PC-9 (cell line): ENCODE measurements around the gene JMJD1C.

Experiments
- EZH2 ChIP-seq: fragments of 200-600 bp; sonication (generic); IDR thresholded peaks from 2 replicates; pipeline ENCODE4 v1.8.0; 2017; ENCODE audit warnings: antibody characterized with exemption, low read depth
- TF ChIP-seq, protein P1 (sequence below): fragments of 200-600 bp; sonication (generic); conservative IDR thresholded peaks from 2 replicates; pipeline ENCODE4 v1.6.1; 2017; ENCODE audit warnings: mixed run types, antibody characterized with exemption, mild to moderate bottlenecking, moderate library complexity

DNA sequence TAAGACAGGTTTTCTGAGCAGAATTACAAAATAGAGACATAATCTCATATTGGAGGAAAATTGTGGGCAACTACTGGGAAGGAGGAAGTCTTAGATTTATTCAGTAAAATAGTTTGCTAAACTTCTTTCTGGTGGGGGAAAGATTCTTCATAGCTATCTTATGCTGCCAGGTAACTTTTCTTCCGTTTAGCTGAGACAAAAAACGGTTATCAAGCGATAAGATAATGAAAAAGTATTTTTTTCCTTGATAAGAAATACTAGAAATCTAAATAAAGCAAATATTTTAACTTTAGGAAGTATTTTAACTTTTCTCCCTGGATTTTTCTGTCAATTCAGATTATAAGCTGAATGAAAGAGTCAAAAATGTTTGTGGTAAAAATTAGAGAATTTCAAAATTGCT, 52.3 kb downstream of the JMJD1C start:
- TF ChIP-seq, protein P1, sequence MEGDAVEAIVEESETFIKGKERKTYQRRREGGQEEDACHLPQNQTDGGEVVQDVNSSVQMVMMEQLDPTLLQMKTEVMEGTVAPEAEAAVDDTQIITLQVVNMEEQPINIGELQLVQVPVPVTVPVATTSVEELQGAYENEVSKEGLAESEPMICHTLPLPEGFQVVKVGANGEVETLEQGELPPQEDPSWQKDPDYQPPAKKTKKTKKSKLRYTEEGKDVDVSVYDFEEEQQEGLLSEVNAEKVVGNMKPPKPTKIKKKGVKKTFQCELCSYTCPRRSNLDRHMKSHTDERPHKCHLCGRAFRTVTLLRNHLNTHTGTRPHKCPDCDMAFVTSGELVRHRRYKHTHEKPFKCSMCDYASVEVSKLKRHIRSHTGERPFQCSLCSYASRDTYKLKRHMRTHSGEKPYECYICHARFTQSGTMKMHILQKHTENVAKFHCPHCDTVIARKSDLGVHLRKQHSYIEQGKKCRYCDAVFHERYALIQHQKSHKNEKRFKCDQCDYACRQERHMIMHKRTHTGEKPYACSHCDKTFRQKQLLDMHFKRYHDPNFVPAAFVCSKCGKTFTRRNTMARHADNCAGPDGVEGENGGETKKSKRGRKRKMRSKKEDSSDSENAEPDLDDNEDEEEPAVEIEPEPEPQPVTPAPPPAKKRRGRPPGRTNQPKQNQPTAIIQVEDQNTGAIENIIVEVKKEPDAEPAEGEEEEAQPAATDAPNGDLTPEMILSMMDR, result no peak
- no peak for TF ChIP-seq EZH2
